Aorta (tissue), 5 donors: Measurements from ENCODE around the gene DAP. TPM values are rescaled to one million over a fixed set of nuclear protein-coding genes. Genes with fewer than 3 reads are reported as not detected.

Experiments
- ATAC-seq: fragments of 200-7000 bp; cut with Tn5 transposase; one replicate; pipeline ENCODE4 v1.9.1; 2022; ENCODE audit warnings: moderate library complexity; ENCODE audit not compliant: low FRiP score
- DNase-seq, 2 donors: peaks; one replicate each; pipeline ENCODE4 v3.0.0-alpha.2; 2020
- H3K27ac ChIP-seq, 2 donors: one replicate each; pipeline ENCODE4 v1.5.1; 2013; ENCODE audit warnings: low read length in 2 of 2, mild to moderate bottlenecking in 2 of 2, moderate library complexity in 2 of 2, control low read depth in 1 of 2, inconsistent platforms in 1 of 2, low read depth in 1 of 2
- H3K27me3 ChIP-seq, 2 donors: one replicate each; pipeline ENCODE4 v1.6.1; 2013; ENCODE audit warnings: control low read depth in 1 of 2, low read length in 1 of 2, mild to moderate bottlenecking in 1 of 2, moderate library complexity in 1 of 2; ENCODE audit not compliant: insufficient read depth in 2 of 2, control insufficient read depth in 1 of 2
- H3K36me3 ChIP-seq, 2 donors: one replicate each; pipeline ENCODE4 v1.6.1; 2013; ENCODE audit warnings: control low read depth in 1 of 2, low read length in 1 of 2, mild to moderate bottlenecking in 1 of 2; ENCODE audit not compliant: insufficient read depth in 2 of 2, control insufficient read depth in 1 of 2
- H3K4me1 ChIP-seq, 2 donors: one replicate each; pipeline ENCODE4 v1.6.1; 2013; ENCODE audit warnings: low read length in 2 of 2, control low read depth in 1 of 2, mild to moderate bottlenecking in 1 of 2, moderate library complexity in 1 of 2; ENCODE audit not compliant: insufficient read depth in 2 of 2, control insufficient read depth in 1 of 2
- H3K4me3 ChIP-seq, 2 donors: one replicate each; pipeline ENCODE4 v1.5.1; 2013; ENCODE audit warnings: low read length in 2 of 2, control low read depth in 1 of 2, mild to moderate bottlenecking in 1 of 2
- H3K9me3 ChIP-seq: one replicate; pipeline ENCODE4 v1.6.1; 2013; ENCODE audit warnings: mild to moderate bottlenecking, low read length; ENCODE audit not compliant: control insufficient read depth
- WGBS, 2 donors: extraction: QIAGEN DNeasy Blood & Tissue Kit; methylation state at CpG; one replicate each; pipeline ENCODE4 v1.1.7; 2013; 5-methylcytosine and 5-hydroxymethylcytosine counted together
- intact Hi-C, 2 donors: fragments of 100-400 bp; cut with DNase I; formaldehyde crosslinking; loops; one replicate each; pipeline versions ENCODE4 v1.14.2 to v1.15.0; 2022
- polyA plus RNA-seq, 2 donors: library from polyadenylated mRNA; stranded (reverse); fragments of 200-250 nt; gene quantifications; one replicate each; pipeline ENCODE4 v1.2.3, GENCODE V29; 2013
- total RNA-seq, 2 donors: library from RNA; stranded (reverse); fragmentation: NEBNext Ultra II Directional; extraction: Animal tissue kit (Norgen Biotek cat#: 25700); gene quantifications; one replicate each; pipeline ENCODE4 v1.2.1, GENCODE V29; 2021
- donor health status: healthy with polysubstance abuse.
- donor health status: Bipolar disorder and iron deficiency.
- donor health status: DM: no; HTN: no; CAD: no.
- donor health status: DM: no; HTN: no; CAD: no.
- donor health status: DM: yes; HTN: yes; CAD: no.

Gene DAP
- total and polyA plus RNA-seq, 4 donors = 117 to 188 (median 134) TPM

DNA sequence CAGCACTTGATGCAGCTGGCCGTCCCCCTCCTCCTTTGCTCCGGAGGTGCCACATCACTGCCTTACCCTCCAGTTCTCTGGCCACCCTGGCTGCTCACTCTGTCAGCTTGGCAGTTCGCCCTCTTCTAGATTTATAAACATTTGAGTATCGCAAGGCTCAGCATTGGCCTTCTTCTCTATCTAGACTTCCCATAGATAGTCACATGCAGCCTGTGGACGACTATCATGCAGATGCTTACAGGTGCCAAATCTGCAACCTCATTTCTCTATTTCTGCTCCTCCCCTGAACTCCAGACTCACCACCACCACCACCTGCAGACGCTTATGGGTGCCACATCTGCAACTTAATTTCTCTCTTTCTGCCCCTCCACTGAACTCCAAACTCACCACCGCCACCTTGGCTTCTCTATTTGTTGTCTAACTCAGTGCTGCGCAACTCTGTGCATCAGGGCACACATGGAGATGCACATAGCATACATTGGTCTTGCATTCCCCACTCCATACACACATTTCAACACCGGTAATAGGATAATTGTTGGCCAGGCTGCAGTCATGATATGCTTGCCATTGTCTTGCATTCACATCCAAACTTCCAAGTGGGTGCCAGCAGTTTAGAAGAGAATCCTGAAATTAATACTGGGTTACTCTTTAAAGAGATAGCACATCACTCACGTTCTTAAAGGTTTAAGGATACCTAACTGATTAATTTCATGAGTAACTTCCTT lies 1.9 kb upstream of the DAP start:
- Histone ChIP-seq H3K4me3 (no peak overlapping the region), H3K9me3 (no peaks in the 10 kb centered on the region), H3K27ac (no peak overlapping the region), H3K4me1 (no peaks in the 10 kb centered on the region), H3K36me3 (no peaks in the 10 kb centered on the region), H3K27me3 (no peaks in the 10 kb centered on the region)
- DNase-seq (no peak), ATAC-seq (no peak)
- 62 to 66% methylated on average over 10 of the region's 10 CpGs for WGBS, 2 donors
- intact Hi-C loops = loop anchor here in 1 of 2 donors (5.0 kb wide), 2 partner anchors 61 to 321 kb away; partner anchors contain the start of gene ROPN1L

DNA sequence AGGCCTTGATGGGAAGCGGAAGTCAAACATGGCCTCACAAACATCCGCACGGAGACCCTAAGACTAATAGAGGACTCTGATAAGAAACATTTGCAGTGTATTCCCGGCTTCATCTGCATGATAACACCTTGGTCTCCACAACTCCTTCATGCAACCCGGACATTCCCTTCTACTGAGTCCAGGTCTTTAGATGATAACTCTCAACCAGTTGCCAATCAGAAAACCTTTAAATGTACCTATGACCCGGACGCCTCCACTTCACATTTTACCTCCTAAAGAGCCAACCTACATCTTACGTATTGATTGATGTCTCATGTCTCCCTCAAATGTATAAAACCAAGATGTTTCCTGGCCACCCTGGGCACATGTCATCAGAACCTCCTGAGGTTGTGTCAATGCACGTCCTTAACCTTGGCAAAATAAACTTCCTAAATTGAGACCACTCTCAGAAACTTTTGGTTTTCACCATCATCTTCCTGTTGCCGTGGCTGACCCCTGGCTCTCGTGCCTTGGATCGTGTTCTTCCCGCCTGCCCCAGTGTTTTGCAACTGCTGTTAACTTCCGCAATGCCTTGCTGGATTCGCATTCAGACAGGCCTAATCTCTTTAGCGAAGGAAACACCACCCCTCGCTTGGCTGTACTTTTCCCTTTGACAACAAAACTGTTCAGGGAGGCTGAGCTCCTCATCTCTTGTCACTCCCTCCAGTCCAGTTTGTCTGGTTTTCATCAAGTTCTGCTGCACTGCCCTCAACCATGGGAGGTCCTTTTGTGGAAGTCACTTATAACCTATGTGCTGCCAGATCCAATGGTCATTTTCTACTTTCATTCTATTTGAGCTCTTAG lies 1.1 kb upstream of the DAP start:
- peak in 1 of 2 donors; percentile 78 for DNase-seq
- peak overlapping the region; percentile 21 to 77 for H3K4me3 ChIP-seq
- no peaks in the 10 kb centered on the region for H3K27me3 ChIP-seq
- 75 to 77% methylated on average over 17 of the region's 17 CpGs for WGBS, 2 donors
- no peaks in the 10 kb centered on the region for H3K36me3 ChIP-seq
- no peaks in the 10 kb centered on the region for H3K9me3 ChIP-seq
- ATAC-seq = no peak
- peak overlapping the region; percentile 23 to 99 for H3K27ac ChIP-seq
- intact Hi-C loops = loop anchor here in 1 of 2 donors (2.0 to 5.0 kb wide), 3 partner anchors 37 to 320 kb away; partner anchors contain the start of gene ROPN1L
- no peaks in the 10 kb centered on the region for H3K4me1 ChIP-seq

DNA sequence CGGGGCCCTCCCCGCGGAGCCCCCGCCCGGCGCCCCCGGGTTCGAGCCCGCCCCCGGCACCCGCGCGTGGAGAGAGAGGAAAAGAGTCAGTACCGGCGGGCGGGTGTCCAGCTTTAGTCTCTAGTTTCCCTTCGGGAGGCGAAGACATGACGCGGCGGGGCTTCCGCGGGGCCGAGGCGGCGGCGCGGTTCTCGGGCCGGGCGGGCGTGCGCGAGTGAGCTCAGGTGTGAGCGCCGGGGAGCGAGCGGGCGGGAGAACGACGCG lies 181 bp downstream of the DAP start:
- H3K36me3 ChIP-seq = no peaks in the 10 kb centered on the region
- intact Hi-C loops = loop anchor here in 1 of 2 donors (2.0 to 5.0 kb wide), 3 partner anchors 36 to 319 kb away; partner anchors contain the start of gene ROPN1L
- peaks cover 0 to 2% of the 10 kb centered on the region in 2 donors for H3K4me1 ChIP-seq
- DNase-seq = no peak
- 0% methylated on average over 27 to 42 of the region's 42 CpGs for WGBS, 2 donors
- no peak for ATAC-seq
- peak overlapping the region; percentile 89 to 98 for H3K4me3 ChIP-seq
- H3K27ac ChIP-seq = peak overlapping the region; percentile 80 to 98
- no peaks in the 10 kb centered on the region for H3K27me3 ChIP-seq
- no peaks in the 10 kb centered on the region for H3K9me3 ChIP-seq

DNA sequence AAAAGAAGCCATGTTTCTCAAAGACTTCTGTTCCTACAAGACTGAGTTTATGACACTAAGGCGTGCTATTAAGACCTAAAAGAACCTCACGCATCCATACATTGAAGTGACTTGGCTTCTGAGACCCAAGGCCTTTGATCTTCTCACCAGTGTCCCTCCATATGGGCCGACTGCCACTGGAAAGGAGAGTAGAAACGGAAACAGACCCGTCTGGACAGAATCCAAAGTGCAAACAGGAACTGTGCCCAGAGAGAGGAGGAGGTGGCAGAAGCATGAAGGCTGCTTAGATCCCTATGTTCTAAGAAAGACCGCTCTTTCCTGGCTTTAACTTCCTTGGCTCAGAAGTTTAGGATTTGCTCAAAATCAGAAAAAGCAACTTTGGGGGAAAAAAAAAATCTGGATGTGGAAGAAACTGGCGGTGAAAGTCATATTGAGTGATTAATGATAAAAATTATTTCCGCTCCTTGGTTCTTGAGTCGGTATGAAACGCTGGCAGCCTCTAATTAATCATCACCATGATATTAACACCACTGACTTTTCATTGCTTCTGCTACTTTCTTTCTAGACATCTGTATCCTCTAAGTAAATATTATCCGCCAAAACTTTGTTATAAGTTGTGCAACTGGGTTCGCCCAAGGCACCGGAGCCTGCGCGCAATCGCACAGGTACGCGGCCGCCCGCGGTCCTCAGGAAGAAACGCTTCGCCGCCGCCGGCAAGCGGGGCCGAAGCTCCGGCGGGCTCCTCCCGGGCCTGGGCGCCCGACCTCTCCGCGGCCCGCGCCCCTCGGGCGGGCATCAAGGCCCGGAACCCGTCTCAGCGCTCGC lies 726 bp downstream of the DAP start:
- intact Hi-C loops = loop anchor here in 1 of 2 donors (2.0 to 5.0 kb wide), 3 partner anchors 36 to 318 kb away; partner anchors contain the start of gene ROPN1L
- ATAC-seq (peak; percentile 42), DNase-seq (no peak)
- Histone ChIP-seq H3K4me3 (peak overlapping the region; percentile 89 to 98), H3K9me3 (no peaks in the 10 kb centered on the region), H3K4me1 (peaks cover 0 to 2% of the 10 kb centered on the region in 2 donors), H3K27me3 (no peaks in the 10 kb centered on the region), H3K27ac (peak overlapping the region; percentile 80 to 98), H3K36me3 (no peaks in the 10 kb centered on the region)
- 2 to 3% methylated on average over 36 to 43 of the region's 43 CpGs for WGBS, 2 donors

DNA sequence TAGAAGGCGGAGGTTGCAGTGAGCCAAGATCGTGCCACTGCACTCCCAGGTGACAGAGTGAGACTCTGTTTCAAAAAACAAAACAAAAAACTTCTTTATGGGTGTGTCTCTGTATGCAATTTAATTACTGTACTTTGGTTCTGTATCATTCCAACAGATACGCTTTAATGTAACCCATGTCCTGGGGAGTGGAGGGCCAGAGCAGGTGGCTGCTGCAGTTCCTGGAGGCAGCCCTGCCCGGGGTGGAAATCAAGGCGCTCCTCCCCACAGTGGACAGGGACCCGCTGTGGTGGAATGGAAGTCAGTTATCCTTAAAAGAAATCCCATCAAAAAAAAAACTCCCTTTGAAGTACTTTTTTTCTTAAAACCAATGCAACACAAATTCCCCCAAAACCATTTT lies 1.9 kb downstream of the DAP start:
- ATAC-seq = no peak
- no peak overlapping the region for H3K27ac ChIP-seq
- intact Hi-C loops = loop anchor here in 1 of 2 donors (5.0 kb wide), 1 partner anchor 317 kb away; the partner anchor contains the start of gene ROPN1L
- H3K4me3 ChIP-seq = no peak overlapping the region
- no peaks in the 10 kb centered on the region for H3K36me3 ChIP-seq
- no peak for DNase-seq
- H3K4me1 ChIP-seq = peaks cover 0 to 2% of the 10 kb centered on the region in 2 donors
- no peaks in the 10 kb centered on the region for H3K9me3 ChIP-seq
- H3K27me3 ChIP-seq = no peaks in the 10 kb centered on the region
- 95 to 98% methylated on average over 6 of the region's 6 CpGs for WGBS, 2 donors

- ATAC-seq = no peak
- Histone ChIP-seq H3K4me3 (no peak overlapping the region), H3K27ac (no peak overlapping the region), H3K4me1 (peaks cover 0 to 2% of the 10 kb centered on the region in 2 donors), H3K9me3 (no peaks in the 10 kb centered on the region), H3K27me3 (no peaks in the 10 kb centered on the region), H3K36me3 (no peaks in the 10 kb centered on the region)
- intact Hi-C loops = loop anchor here in 1 of 2 donors (5.0 kb wide), 1 partner anchor 316 kb away; the partner anchor contains the start of gene ROPN1L
- 68 to 77% methylated on average over 7 of the region's 7 CpGs for WGBS, 2 donors
- DNase-seq = no peak
These were observed 3.0 kb downstream of the DAP start for GRCh38 chr5:10757922-10758555.

DNA sequence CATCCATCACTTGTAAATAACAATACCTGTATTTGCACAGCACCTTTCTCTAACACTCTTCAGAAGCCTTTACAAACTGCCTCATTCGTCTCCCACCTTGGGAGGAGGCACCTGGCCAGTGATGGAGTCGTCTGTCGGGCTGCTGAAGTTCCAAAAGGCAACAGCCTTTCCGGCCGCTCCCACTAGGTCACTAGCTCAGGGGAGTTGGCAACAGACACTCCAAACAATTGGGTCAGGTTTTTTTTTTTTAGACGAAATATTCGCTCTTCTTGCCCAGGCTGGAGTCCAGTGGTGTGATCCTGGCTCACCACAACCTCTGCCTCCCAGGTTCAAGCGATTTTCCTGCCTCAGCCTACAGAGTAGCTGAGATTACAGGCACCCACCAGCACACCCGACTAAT lies 4.0 kb downstream of the DAP start:
- Histone ChIP-seq H3K4me3 (no peak overlapping the region), H3K36me3 (no peaks in the 10 kb centered on the region), H3K4me1 (peaks cover 0 to 2% of the 10 kb centered on the region in 2 donors), H3K27ac (peak overlapping the region in 1 of 2 donors; percentile 29), H3K27me3 (no peaks in the 10 kb centered on the region), H3K9me3 (no peaks in the 10 kb centered on the region)
- DNase-seq (no peak), ATAC-seq (no peak)
- WGBS, 2 donors = 16 to 18% methylated on average over 9 of the region's 9 CpGs
- intact Hi-C loops = loop anchor here in 1 of 2 donors (5.0 kb wide), 1 partner anchor 315 kb away; the partner anchor contains the start of gene ROPN1L

DNA sequence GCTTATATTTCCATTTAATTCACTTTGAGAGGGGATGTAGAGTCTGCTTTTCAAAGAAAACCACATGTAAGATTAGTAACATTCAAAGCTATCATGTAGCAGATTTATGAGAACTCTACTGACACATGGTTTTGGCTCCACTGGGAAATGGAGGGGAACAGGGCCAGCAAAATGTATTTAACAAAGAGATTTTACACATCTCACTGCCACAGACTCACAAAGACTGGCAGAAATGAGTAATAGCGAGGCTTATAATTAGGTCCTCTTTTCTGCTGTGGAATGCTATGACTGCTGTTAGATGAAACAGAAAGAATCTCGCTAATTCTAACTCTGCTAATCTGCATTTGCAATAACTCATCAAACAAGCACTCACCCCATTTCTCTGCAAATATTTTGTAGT lies 4.5 kb downstream of the DAP start:
- H3K36me3 ChIP-seq = no peaks in the 10 kb centered on the region
- WGBS, 2 donors = 5 to 9% methylated on average over 2 of the region's 2 CpGs
- ATAC-seq (no peak), DNase-seq (no peak)
- no peak overlapping the region for H3K4me3 ChIP-seq
- H3K27me3 ChIP-seq = no peaks in the 10 kb centered on the region
- peaks cover 0 to 2% of the 10 kb centered on the region in 2 donors for H3K4me1 ChIP-seq
- H3K9me3 ChIP-seq = no peaks in the 10 kb centered on the region
- intact Hi-C loops = loop anchor here in 1 of 2 donors (5.0 kb wide), 1 partner anchor 314 kb away; the partner anchor contains the start of gene ROPN1L
- peak overlapping the region in 1 of 2 donors; percentile 29 for H3K27ac ChIP-seq
